HG02852 (cell line): ENCODE data around the gene BCL2L15.
A peak's percentile ranks its signal among the peaks of the same experiment; 100 is the strongest.

Experiments
- ATAC-seq: cut with Tn5 transposase; IDR thresholded peaks from one replicate; pipeline ENCODE4 v1.9.1; 2021; ENCODE audit warnings: mild to moderate bottlenecking, moderate library complexity; ENCODE audit not compliant: unreplicated experiment

The BCL2L15 gene

DNA sequence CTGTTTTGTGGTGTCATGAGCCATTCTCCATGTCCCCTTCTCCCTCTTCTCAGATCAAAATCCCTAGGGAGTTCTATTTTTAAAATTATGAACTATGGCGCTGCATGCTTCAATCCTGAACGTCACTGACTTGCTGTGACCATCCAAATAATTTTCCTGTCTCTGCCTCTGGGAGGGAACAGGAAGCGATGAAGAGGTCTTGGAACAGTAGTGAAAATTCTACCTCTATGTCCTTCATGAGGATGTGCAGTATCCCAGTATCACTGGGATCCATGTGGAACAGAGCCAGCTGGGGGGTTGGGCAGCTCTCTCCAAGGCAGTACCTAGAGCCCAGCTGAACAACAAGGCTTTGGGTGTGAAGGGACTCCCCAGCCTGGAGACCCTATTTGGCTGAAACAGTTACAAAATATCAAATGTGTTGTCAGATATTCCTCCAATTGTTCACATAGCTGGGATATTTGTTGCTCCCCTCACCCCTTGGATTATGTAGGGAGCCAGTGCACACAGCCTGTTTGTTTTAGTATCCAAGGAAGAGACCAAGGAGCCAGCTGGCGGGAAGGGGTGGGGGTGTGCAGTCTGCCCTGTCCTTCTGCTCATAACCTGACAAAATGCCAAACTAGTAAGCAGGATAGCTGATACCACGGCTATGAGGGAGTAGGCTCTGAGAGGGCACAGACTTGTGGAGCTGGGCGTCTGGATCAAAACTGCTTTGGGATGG is 25.4 kb upstream of the BCL2L15 start:
- no peak for ATAC-seq

DNA sequence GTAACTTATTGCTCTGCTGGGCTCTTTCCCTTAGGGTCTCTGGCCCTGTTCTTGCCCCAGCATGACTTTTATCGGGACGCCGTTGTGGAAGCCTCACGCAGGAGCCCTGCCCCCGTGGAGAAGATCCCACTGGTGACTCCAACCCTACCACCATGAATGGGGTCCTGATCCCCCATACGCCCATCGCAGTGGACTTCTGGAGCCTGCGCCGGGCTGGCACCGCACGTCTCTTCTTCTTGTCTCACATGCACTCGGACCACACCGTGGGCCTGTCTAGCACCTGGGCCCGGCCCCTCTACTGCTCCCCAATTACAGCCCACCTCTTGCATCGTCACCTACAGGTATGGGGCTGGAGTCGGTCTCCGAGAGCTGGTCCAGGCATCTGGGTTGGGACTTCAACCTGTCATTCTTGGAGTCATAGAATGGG is 18.1 kb upstream of the BCL2L15 start:
- peak; percentile 3 for ATAC-seq

DNA sequence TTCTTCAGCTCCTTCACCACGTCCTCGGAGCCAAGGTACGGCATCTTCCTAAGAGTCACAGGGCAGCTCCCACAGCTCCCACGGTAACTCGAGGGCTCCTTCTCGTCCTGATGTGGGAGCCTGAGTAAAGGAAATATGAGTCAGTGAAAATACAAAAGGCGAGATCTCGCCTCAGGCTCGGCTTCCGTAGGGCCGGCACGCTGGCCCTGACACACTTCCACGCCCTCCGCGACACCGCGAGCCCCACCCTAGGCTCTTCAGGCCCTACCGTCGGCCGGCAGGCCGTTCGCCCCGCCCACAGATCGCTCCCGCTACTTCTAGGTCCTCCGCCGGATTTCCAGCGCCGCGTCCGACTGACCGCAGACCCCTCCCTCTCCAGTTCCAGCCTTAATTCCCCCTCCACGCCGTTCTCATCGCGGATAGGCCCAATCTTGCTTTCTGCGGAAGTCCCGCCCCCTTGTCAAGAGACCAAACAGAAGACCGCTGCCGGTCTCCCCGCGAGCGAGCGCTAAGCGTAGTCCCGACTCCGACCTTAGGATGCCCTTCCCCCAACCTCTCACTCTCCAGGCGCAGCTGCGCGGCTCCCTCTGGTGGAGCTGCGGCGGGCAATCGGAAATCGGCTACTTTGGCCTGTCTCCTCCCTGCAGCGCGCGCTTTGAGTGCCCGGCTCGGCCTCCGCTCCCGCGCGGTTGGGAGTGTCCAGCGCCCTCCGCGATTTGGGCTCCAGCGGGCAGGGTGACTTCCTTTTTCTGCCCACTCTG is 17.5 kb upstream of the BCL2L15 start, which contains the start of the genes AP4B1 and DCLRE1B:
TSS of gene AP4B1 (minus strand) at position 126 of the 761 bp plus-strand sequence. CDS start at position 44, 82 bp downstream.
TSS of gene DCLRE1B (plus strand) at position 653 of the 761 bp plus-strand sequence. CDS start 261 bp downstream, outside the sequence.
- ATAC-seq, result peak; percentile 86

DNA sequence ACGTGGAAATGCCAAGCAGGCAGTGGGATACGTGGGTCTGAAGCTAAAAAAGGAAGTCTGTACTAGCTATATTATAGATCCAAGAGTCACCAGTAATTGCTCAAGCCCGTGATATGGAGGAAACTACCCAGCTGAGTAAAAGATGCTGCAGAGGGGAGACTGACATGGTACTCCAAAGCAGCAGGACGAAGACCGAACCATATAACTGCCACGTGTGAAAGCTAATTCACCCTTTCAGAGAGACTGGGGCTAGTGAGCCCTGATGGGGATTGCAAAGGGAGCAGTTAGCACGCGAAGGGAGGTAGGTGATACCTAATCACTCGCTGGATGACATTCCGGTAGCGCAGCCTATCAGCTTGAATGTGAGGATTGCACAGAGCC is 16.9 kb upstream of the BCL2L15 start:
- ATAC-seq, result peak; percentile 32

DNA sequence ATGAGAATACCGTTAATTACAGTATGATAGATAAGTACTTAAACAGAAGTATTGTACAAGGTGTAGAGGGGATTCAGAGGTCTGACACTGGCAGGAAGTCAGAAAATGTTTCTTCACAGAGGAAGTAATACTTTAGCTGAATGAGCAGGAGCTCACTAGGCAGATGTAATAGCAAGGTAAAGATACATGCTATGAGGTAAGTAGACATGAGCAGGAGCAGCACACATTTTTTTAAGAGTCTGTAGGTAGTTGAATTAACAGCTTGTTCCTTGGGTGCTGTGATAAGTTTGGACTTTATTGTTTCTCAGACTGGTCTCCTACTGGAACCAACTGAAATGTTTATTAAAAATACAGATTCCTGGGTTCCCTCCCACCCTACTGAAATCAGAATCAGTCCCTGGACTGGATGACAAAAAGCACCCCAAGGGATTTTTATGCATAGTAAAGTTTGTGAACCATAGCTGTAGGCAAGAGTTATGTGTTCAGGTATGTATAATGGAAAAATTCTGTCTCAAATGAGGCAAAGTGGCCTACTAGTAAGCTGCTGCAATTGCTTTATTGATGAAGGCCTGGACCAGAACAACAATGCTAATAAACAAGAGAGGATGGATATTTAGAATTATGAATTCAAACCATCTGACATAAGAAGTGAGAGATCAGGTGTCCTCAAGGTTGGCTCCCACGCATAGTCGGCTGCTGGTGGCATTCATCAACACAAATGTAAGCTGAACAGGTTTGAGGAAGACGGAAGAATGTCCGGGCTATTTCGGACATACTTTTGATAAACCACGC is 16.3 kb upstream of the BCL2L15 start:
- no peak for ATAC-seq

DNA sequence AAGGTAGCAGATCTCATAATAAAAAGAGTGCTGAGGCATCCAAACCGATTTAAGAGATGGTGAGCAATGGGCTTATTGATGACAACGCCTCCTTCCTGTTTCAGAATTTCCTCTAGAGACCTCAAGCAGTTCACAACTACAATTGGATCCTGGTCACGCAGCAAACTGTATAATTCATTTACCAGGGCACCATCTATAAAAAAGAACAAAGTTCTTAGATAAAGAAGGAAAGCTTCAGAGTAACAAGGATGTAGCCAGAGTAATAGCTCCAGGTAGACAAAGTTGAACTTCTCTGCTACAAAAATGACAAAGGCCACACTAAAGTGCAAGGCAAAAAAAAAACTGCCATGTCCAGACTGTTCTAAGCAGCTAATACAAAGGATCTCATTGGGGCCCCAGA is 13.8 kb upstream of the BCL2L15 start:
- ATAC-seq, result no peak

DNA sequence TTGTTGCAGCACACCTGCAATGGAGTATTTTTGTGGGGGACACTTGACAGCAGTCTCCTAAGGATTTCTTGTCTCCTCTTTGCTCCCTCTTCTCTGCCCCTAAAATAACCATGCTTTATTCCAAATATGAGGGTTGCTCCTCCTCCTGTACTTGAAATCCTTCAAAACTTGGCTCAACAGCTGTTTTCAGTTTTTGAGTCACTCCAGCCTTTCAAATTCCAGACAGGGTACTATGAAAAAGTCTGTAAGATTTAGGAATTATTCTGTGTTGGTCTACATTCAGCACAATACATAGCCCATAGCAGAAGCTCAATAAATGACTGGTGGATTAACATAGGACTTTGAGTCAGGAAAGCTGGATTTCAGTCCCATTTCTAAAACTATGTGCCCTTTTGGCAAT is 11.7 kb upstream of the BCL2L15 start:
- no peak for ATAC-seq

DNA sequence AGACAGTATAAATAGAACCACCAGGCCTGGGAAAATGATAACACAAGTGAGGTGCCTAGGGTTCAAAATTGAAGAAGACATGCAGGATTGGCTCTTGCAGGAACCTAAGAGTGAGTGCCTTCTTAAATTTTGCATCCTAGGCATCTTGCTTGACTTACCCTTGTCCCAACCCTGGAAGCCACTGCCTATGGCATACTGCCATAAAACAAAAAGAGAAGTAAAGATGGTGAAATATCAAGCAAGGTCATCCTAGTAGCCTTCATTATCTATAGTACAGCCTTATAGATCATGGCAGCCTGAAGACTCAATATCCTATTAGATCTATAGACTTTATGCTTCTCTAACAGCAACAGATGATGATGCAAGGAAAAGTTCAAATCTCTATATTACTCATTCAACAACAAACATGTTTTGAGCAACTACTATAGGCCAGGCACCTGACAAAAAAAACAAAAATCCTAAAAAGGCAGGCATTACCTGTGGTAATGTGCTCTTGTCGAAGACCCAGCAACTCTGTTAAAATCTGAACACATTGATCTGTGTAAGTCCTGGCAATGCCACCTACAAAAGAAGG is 10.9 kb upstream of the BCL2L15 start:
- ATAC-seq, result no peak

DNA sequence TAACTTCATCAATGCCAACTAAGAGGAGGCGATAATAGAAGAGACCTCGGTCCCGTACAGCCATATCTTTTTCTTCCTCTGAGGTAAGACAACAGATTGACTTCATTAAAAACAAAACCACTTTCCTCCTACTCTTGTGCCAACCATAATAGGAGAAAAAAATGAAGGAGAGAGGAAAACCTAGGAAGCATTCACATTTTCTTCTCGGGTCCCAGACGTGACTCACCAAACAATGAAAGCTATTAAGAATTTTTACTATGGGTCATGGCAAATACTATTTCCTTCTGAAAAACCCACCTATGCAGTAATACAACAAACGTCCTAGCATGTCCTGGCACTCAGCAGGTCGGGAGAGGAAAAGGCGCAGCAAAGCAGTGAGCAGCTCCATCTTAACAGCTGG is 8.6 kb upstream of the BCL2L15 start:
- no peak for ATAC-seq

DNA sequence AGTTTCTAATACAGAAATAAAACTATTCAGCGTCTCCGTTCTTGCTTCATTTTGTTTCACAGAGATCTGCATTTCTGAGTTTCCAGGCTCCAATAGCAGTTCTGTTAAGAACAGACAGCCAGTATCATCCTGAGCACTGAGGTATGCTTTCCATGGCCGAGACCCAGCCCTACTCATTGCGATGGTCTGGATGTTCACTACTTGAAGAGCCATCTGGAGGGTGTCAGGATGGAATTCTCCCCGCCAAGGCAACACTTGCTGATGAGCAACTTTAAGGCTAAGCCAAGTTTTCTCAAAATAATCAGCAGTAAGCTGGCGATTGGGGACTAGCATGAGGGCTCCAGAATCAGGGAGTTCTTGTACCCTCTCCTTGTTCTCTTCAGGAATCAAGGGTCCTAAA is 7.7 kb upstream of the BCL2L15 start:
- no peak for ATAC-seq

DNA sequence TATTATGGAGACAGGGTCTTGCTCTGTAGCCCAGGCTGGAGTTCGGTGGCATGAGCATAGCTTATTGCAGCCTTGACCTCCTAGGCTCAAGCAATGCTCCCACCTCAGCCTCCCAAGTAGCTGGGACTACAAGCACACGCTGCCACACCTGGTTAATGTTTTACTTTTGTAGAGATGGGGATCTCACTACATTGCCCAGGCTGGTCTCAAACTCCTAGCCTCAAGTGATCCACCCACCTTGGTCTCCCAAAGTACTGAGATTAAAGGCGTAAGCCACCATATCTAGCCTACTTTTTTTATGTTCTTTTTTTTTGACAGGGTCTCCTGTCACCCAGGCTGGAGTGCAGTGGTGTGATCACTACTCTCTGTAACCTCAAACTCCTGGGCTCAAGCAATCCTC is 5.9 kb upstream of the BCL2L15 start:
- no peak for ATAC-seq

DNA sequence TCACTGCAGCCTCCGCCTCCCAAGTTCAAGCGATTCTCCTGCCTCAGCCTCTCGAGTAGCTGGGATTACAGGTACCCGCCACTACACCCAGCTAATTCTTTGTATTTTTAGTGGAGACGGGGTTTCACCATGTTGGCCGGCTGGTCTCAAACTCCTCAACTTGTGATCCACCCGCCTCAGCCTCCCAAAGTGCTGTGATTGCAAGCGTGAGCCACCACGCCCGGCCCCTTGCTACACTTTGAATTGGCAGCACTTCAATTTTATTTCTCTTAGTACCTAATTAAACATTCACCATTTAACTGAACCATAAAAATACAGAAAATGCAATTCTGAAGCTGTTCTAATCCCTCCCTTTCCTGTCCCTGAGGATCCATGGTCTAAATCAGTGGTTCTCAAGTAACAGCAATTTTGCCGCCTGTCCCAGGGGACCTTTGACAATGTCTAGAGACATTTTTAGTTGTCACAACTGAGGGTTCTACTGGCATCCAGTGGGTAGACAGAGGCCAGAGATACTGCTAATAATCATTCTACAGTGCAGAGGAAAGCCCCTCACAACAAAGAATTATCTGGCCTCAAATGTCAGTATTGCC is 4.3 kb upstream of the BCL2L15 start:
- ATAC-seq, result no peak

DNA sequence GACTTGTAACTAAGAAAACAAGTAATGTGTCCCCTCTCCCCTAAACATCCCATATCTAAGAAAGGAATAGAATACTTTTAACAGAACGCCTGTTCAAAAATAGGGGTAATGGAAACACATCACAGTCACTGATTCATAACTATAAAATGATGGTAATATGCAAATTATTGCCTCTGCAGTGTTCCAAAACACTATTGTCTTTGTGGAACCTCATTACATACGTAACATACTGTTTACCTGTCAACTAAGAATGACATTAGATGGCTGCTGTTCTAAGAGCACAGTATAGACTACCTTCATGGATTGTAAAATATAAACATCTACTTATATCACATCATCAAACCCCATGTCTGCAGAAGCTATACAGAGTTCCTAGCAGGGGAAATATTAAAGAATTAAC is 3.4 kb upstream of the BCL2L15 start:
- no peak for ATAC-seq

DNA sequence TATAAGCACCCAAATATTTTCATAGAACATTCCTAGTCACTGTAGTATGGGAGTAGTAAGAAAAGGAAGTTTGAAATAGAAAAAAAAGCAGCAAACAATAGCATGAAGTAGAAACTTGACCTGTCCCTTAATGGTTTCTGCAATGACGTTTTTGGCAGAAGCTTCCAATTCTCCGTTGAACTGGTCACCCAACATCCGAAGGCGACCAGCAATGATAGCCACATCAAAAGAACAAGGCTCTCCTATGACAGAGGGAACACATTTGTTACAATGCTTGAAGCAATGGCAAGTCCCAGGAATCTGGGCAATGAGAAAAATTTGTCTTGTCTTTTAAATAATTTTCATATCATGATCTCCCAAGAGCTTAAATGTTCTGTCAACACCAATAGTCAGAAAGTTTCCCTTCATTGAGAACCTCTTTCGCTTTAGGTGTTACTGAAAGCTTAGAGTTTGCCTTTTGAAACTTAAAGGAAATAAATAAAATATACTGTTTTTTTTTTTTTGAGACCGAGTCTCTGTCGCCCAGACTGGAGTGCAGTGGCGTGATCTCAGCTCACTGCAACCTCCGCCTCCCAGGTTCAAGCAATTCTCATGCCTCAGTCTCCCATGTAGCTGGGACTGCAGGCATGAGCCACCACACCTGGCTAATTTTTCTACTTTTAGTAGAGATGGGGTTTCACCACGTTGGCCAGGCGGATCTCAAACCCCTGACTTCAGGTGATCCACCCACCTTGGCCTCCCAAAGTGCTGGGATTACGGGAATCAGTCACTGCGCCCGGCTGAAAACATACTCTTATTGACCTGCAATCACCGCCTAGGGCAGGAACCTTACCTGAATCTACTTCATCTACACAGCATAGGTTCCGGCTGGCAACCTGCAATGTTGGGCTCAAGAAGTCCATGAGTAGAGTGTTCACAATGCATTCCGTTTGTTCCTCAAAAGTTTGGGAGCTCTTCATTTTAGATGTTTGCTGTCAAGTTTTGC is 672 bp downstream of the BCL2L15 start:
- ATAC-seq, result no peak

DNA sequence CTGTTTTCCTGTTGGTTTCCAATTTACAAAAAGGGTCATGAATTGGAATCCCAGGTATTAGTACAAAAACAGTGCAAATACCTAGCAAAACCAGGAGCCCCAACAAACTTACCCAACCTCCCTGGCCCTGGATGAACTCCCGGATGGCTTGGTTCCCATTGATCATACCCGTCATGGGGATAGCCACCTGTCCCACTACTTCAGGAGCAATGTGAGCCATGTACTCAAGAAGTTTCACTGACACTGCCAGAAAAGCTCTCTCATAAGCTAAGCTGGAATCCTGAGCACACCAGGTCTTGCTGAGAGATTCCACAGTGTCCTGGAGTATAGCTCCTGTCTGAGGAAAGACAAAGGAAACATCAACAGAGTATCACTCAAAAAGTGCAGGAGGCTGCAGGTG is 5.7 kb downstream of the BCL2L15 start:
- ATAC-seq, result no peak

DNA sequence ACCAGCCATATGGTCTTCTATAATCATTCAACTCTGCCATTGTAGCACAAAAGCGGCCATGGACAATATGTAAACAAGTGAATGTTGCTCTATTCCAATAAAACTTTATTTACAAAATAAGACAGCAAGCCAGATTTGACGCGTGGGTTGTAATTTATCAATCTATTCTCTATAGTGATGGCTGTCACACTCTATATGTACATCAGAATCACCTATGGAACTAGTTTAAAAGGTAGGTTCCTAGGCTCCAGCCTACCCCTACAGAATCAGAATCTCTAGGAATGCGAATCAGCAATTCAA is 7.7 kb downstream of the BCL2L15 start:
- ATAC-seq, result no peak

DNA sequence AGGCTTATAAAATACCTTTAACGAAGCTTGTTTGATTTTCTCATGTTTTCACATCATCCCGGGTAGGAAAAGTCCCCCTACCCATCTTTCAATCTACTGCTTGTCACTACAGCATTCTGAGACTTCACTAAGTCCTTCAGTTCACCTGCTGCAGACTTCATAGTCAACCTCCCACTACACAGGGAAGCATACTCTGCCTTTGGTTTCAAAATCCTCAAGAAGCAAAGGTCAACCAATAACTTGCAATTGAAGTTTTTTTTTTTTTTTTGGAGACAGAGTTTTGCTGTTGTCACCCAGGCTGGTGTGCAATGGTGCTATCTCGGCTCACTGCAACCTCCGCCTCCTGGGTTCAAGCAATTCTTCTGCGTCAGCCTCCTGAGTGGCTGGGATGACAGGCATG is 11.2 kb downstream of the BCL2L15 start:
- no peak for ATAC-seq

DNA sequence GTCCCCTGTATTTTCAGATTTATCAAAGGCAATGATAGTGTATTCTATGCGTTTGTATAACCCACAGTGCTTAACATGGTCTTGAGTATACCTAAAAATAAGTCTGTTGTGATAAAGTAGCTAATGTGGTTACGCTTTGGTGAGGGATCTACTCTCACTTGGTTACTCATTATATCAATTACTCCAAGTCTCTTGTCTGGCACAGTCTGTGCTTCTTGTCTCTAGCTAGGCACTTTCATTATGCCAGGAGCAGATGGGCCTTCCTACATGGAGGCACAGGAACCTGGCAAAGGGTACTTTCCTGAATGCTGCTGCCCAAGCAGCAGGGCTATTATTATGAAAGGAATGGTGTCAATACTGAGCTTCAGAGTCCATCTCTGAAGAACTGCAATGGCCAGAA is 11.7 kb downstream of the BCL2L15 start:
- no peak for ATAC-seq

DNA sequence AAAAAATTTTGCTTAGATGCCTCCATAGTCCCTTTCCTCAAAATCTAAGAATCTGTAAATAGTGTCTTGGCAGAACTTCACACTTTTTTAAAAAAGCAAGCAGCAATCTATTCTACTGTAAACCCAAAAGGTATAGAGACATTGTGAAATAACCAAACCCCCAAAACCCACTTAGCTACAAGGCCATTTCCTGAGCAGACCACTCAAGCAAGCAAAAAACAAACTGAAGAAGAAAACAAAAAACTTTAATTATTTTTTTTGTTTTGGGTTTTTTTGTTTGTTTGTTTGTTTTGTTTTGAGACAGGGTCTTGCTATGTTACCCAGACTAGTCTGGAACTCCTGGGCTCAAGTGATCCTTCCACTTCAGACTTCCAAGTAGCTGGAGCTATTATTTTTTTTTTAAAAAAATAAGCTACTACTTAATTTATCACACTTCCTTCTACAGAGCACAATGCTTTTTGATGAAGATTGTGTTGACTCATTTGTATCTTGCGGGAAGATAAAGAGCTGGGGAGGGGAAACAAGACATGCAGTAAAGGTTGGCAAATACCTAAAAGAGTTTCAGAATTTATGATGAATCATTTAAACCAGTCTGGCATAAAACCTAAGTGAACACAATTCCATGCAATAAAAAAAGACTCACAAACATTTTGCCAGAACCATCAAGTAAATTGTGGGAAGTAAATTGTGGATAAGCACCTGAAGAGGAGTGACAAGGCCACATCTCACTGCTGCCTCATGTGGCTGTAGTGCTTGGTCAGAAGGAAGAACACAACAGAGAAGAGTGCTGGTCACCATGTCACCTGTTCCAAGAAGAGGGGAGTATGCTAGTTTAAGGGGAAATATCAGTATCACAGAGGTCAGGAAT is 13.1 kb downstream of the BCL2L15 start:
- peak; percentile 34 for ATAC-seq
